Measurements from ENCODE around the gene CCNL2. TPM values are rescaled to one million over a fixed set of nuclear protein-coding genes. Genes with fewer than 3 reads are reported as not detected.

The CCNL2 gene
- total and polyA plus RNA-seq, 4 donors = 148 to 303 (median 196) TPM

DNA sequence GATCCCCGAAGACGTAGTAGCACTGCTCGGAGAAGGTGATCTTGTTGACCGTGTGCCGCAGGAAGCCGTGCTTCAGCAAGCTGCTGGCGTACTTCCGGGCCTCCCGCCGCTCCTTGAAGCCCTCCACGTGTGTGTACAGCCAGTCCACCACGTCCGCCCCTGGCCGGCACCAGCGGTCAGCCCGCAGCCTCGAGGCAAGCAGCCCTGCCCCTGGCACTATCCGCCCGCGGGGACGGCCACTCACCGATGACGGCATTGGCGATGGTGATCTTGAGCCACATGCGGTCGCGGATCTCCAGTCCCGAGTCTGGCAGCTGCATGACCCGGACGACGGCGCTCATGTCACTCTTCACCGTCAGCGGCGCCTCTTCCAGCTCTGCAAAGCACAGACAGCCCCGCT lies 60.9 kb downstream of the CCNL2 start:
- no peaks in the 10 kb centered on the region for H3K9me3 ChIP-seq (ENCODE audit: control insufficient read depth, insufficient read depth, low read length)
- H3K27me3 ChIP-seq (ENCODE audit: control insufficient read depth, insufficient read depth, low read length) = no peaks in the 10 kb centered on the region
- no peak for DNase-seq (ENCODE audit: low read depth in 4 of 6, low spot score in 6 of 6)
- no peak overlapping the region for H3K27ac ChIP-seq (ENCODE audit: low read depth, low read length)
- WGBS (ENCODE audit: insufficient coverage) = 92% methylated on average over 36 of the region's 36 CpGs
- peaks cover 100% of the 10 kb centered on the region for H3K36me3 ChIP-seq (ENCODE audit: control insufficient read depth, insufficient read depth, low read length)
- no peaks in the 10 kb centered on the region for H3K4me1 ChIP-seq (ENCODE audit: control insufficient read depth, insufficient read depth, low read length)
- no peak overlapping the region for H3K4me3 ChIP-seq (ENCODE audit: low read depth, low read length)

GRCh38 chr1:1337793-1338147 lies 61.4 kb downstream of the CCNL2 start:
- H3K4me3 ChIP-seq (ENCODE audit: low read depth, low read length) = no peak overlapping the region
- no peak for DNase-seq (ENCODE audit: low read depth in 4 of 6, low spot score in 6 of 6)
- no peaks in the 10 kb centered on the region for H3K9me3 ChIP-seq (ENCODE audit: control insufficient read depth, insufficient read depth, low read length)
- H3K27me3 ChIP-seq (ENCODE audit: control insufficient read depth, insufficient read depth, low read length) = no peaks in the 10 kb centered on the region
- no peak overlapping the region for H3K27ac ChIP-seq (ENCODE audit: low read depth, low read length)
- H3K4me1 ChIP-seq (ENCODE audit: control insufficient read depth, insufficient read depth, low read length) = no peaks in the 10 kb centered on the region
- 84% methylated on average over 18 of the region's 18 CpGs for WGBS (ENCODE audit: insufficient coverage)
- H3K36me3 ChIP-seq (ENCODE audit: control insufficient read depth, insufficient read depth, low read length) = peaks cover 100% of the 10 kb centered on the region

DNA sequence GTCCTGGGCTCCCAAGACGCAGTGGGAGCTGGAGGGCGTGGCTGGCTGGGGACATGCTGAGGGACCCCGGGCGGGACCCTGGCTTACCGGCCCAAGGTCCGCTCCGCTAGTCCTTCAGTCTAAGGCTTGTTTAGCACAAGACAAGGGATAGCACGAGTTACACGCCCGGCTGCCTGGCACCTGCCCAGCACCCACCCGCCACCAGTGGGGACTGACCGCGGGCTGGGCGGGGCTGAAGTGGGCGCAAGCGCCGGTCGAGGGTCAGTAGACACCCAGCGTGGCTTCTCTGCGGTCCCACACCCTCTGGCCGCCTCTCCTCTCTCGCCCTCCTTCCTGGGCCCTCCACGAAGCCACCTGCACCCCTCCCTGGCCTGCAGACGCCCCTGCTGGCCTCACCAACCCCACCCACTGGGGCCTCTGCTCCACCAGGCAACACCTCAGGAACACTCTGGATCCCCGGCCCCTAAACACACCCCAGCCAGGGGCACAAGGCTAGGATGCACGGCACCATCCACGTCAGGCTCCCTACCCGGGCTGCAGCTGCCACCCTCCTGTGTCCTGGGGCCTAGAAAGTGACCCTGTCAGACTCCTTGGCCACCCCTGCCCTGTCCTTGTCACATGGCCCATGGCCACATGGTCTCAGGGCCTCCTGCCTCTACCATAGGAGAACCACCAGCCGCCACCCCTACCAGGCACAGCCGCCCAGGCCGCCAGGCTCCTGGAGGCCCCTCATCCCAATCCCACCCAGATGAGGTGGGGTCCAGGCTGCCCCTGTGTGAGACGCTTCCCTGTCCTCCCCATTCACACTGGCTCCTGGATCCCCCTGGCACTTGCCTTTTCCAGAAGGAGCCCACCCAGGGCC lies 62.0 kb downstream of the CCNL2 start:
- H3K36me3 ChIP-seq (ENCODE audit: control insufficient read depth, insufficient read depth, low read length) = peaks cover 100% of the 10 kb centered on the region
- H3K27me3 ChIP-seq (ENCODE audit: control insufficient read depth, insufficient read depth, low read length) = no peaks in the 10 kb centered on the region
- H3K4me1 ChIP-seq (ENCODE audit: control insufficient read depth, insufficient read depth, low read length) = no peaks in the 10 kb centered on the region
- no peaks in the 10 kb centered on the region for H3K9me3 ChIP-seq (ENCODE audit: control insufficient read depth, insufficient read depth, low read length)
- WGBS (ENCODE audit: insufficient coverage) = 95% methylated on average over 31 of the region's 32 CpGs
- no peak overlapping the region for H3K4me3 ChIP-seq (ENCODE audit: low read depth, low read length)
- no peak overlapping the region for H3K27ac ChIP-seq (ENCODE audit: low read depth, low read length)
- DNase-seq (ENCODE audit: low read depth in 4 of 6, low spot score in 6 of 6) = no peak

GRCh38 chr1:1336446-1336845 lies 62.7 kb downstream of the CCNL2 start:
- Histone ChIP-seq H3K36me3 (ENCODE audit: control insufficient read depth, insufficient read depth, low read length) (peaks cover 94% of the 10 kb centered on the region), H3K9me3 (ENCODE audit: control insufficient read depth, insufficient read depth, low read length) (no peaks in the 10 kb centered on the region), H3K4me1 (ENCODE audit: control insufficient read depth, insufficient read depth, low read length) (peaks cover 1% of the 10 kb centered on the region), H3K27ac (ENCODE audit: low read depth, low read length) (no peak overlapping the region), H3K4me3 (ENCODE audit: low read depth, low read length) (no peak overlapping the region), H3K27me3 (ENCODE audit: control insufficient read depth, insufficient read depth, low read length) (no peaks in the 10 kb centered on the region)
- no peak for DNase-seq (ENCODE audit: low read depth in 4 of 6, low spot score in 6 of 6)
- WGBS (ENCODE audit: insufficient coverage) = 89% methylated on average over 25 of the region's 26 CpGs

DNA sequence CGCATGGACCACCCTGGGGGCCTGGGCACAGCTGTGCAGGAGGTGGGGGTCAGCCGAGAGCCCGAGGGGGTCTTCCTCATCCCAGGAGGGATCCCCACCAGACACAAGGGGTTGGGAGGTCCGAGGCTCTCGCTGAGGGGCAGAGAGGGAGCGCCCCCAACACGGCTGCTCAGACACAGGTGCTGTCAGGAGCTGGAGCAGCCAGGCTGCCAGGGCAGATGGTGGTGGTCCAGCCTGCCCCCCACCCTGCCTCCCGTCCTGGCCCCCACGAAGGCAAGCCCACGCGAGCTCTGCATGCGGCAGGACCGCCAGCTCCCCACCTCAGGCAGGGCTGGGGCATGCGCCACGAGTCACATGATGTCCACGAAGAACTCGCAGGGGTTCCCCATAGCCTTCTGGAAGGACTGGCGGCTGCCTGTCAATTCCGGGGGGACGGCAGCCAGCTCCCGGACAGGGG lies 63.3 kb downstream of the CCNL2 start:
- no peak overlapping the region for H3K27ac ChIP-seq (ENCODE audit: low read depth, low read length)
- H3K4me1 ChIP-seq (ENCODE audit: control insufficient read depth, insufficient read depth, low read length) = peaks cover 7% of the 10 kb centered on the region
- H3K27me3 ChIP-seq (ENCODE audit: control insufficient read depth, insufficient read depth, low read length) = no peaks in the 10 kb centered on the region
- DNase-seq (ENCODE audit: low read depth in 4 of 6, low spot score in 6 of 6) = no peak
- 83% methylated on average over 18 of the region's 21 CpGs for WGBS (ENCODE audit: insufficient coverage)
- H3K36me3 ChIP-seq (ENCODE audit: control insufficient read depth, insufficient read depth, low read length) = peaks cover 94% of the 10 kb centered on the region
- no peaks in the 10 kb centered on the region for H3K9me3 ChIP-seq (ENCODE audit: control insufficient read depth, insufficient read depth, low read length)
- no peak overlapping the region for H3K4me3 ChIP-seq (ENCODE audit: low read depth, low read length)

Other genes starting within 250 kb of the CCNL2 start
- 1 to 10 TPM in 1 of 2 donors, under 1 TPM in 1; 0.79 to 2.1 TPM for gene TTLL10, start 225.5 kb downstream of the CCNL2 start, total RNA-seq
- 1 to 10 TPM; 1.2 to 1.3 TPM for gene TTLL10, start 225.5 kb downstream of the CCNL2 start, polyA plus RNA-seq (ENCODE audit: insufficient read length in 2 of 2)
- gene TNFRSF18, start 192.7 kb downstream of the CCNL2 start, total RNA-seq = under 1 TPM; 0.20 to 0.22 TPM
- under 1 TPM; 0.36 to 0.68 TPM for gene TNFRSF18, start 192.7 kb downstream of the CCNL2 start, polyA plus RNA-seq (ENCODE audit: insufficient read length in 2 of 2)
- 1 to 10 TPM in 1 of 2 donors, under 1 TPM in 1; 0.20 to 1.5 TPM for gene TNFRSF4, start 185.2 kb downstream of the CCNL2 start, total RNA-seq
- 1 to 10 TPM; 1.0 to 1.2 TPM for gene TNFRSF4, start 185.2 kb downstream of the CCNL2 start, polyA plus RNA-seq (ENCODE audit: insufficient read length in 2 of 2)
- gene SDF4, start 167.3 kb downstream of the CCNL2 start, total RNA-seq = 10 to 100 TPM; 31.0 to 86.7 TPM
- 100 to 1,000 TPM; 125 to 160 TPM for gene SDF4, start 167.3 kb downstream of the CCNL2 start, polyA plus RNA-seq (ENCODE audit: insufficient read length in 2 of 2)
- gene B3GALT6, start 167.1 kb downstream of the CCNL2 start, total RNA-seq = 10 to 100 TPM; 11.5 to 30.4 TPM
- gene B3GALT6, start 167.1 kb downstream of the CCNL2 start, polyA plus RNA-seq (ENCODE audit: insufficient read length in 2 of 2) = 10 to 100 TPM; 39.7 to 40.1 TPM
- 10 to 100 TPM in 1 of 2 donors, 1 to 10 TPM in 1; 2.7 to 10.4 TPM for gene C1QTNF12, start 152.6 kb downstream of the CCNL2 start, total RNA-seq
- 1 to 10 TPM; 1.4 to 5.7 TPM for gene C1QTNF12, start 152.6 kb downstream of the CCNL2 start, polyA plus RNA-seq (ENCODE audit: insufficient read length in 2 of 2)
- 10 to 100 TPM; 26.4 to 42.4 TPM for gene UBE2J2, start 125.5 kb downstream of the CCNL2 start, total RNA-seq
- 10 to 100 TPM; 65.6 to 82.9 TPM for gene UBE2J2, start 125.5 kb downstream of the CCNL2 start, polyA plus RNA-seq (ENCODE audit: insufficient read length in 2 of 2)
- 10 to 100 TPM in 1 of 2 donors, 1 to 10 TPM in 1; 2.2 to 10.3 TPM for gene SCNN1D, start 118.9 kb downstream of the CCNL2 start, total RNA-seq
- gene SCNN1D, start 118.9 kb downstream of the CCNL2 start, polyA plus RNA-seq (ENCODE audit: insufficient read length in 2 of 2) = 10 to 100 TPM; 16.8 to 24.5 TPM
- gene ACAP3, start 91.4 kb downstream of the CCNL2 start, total RNA-seq = 10 to 100 TPM; 58.7 to 70.6 TPM
- gene ACAP3, start 91.4 kb downstream of the CCNL2 start, polyA plus RNA-seq (ENCODE audit: insufficient read length in 2 of 2) = 100 to 1,000 TPM; 222 to 265 TPM
- 10 to 100 TPM in 1 of 2 donors, 1 to 10 TPM in 1; 6.2 to 14.2 TPM for gene PUSL1, start 90.7 kb downstream of the CCNL2 start, total RNA-seq
- 10 to 100 TPM; 16.0 to 17.7 TPM for gene PUSL1, start 90.7 kb downstream of the CCNL2 start, polyA plus RNA-seq (ENCODE audit: insufficient read length in 2 of 2)
- gene INTS11, start 74.7 kb downstream of the CCNL2 start, total RNA-seq = 10 to 100 TPM; 39.8 to 82.5 TPM
- 100 to 1,000 TPM; 146 to 206 TPM for gene INTS11, start 74.7 kb downstream of the CCNL2 start, polyA plus RNA-seq (ENCODE audit: insufficient read length in 2 of 2)
- 10 to 100 TPM in 1 of 2 donors, 1 to 10 TPM in 1; 9.6 to 18.8 TPM for gene CPTP, start 74.5 kb downstream of the CCNL2 start, total RNA-seq
- 10 to 100 TPM; 31.8 to 32.0 TPM for gene CPTP, start 74.5 kb downstream of the CCNL2 start, polyA plus RNA-seq (ENCODE audit: insufficient read length in 2 of 2)
- under 1 TPM; 0.10 to 0.44 TPM for gene TAS1R3, start 68.1 kb downstream of the CCNL2 start, total RNA-seq
- gene TAS1R3, start 68.1 kb downstream of the CCNL2 start, polyA plus RNA-seq (ENCODE audit: insufficient read length in 2 of 2) = under 1 TPM; 0.86 to 0.98 TPM
- gene DVL1, start 49.9 kb downstream of the CCNL2 start, total RNA-seq = 10 to 100 TPM; 35.7 to 68.7 TPM
- 10 to 100 TPM; 82.7 to 87.1 TPM for gene DVL1, start 49.9 kb downstream of the CCNL2 start, polyA plus RNA-seq (ENCODE audit: insufficient read length in 2 of 2)
- gene MXRA8, start 40.8 kb downstream of the CCNL2 start, total RNA-seq = 100 to 1,000 TPM in 1 of 2 donors, 10 to 100 TPM in 1; 40.6 to 212 TPM
- gene MXRA8, start 40.8 kb downstream of the CCNL2 start, polyA plus RNA-seq (ENCODE audit: insufficient read length in 2 of 2) = 100 to 1,000 TPM in 1 of 2 donors, 10 to 100 TPM in 1; 48.1 to 106 TPM
- 100 to 1,000 TPM in 1 of 2 donors, 10 to 100 TPM in 1; 41.4 to 105 TPM for gene AURKAIP1, start 24.1 kb downstream of the CCNL2 start, total RNA-seq
- gene AURKAIP1, start 24.1 kb downstream of the CCNL2 start, polyA plus RNA-seq (ENCODE audit: insufficient read length in 2 of 2) = 100 to 1,000 TPM; 124 to 130 TPM
- gene MRPL20, start 8.0 kb upstream of the CCNL2 start, total RNA-seq = 100 to 1,000 TPM in 1 of 2 donors, 10 to 100 TPM in 1; 56.9 to 117 TPM
- 100 to 1,000 TPM; 108 to 119 TPM for gene MRPL20, start 8.0 kb upstream of the CCNL2 start, polyA plus RNA-seq (ENCODE audit: insufficient read length in 2 of 2)
- 1 to 10 TPM; 1.8 to 6.7 TPM for gene ANKRD65, start 21.9 kb upstream of the CCNL2 start, total RNA-seq
- gene ANKRD65, start 21.9 kb upstream of the CCNL2 start, polyA plus RNA-seq (ENCODE audit: insufficient read length in 2 of 2) = 10 to 100 TPM; 10.6 to 10.8 TPM
- 10 to 100 TPM; 11.4 to 34.5 TPM for gene VWA1, start 36.4 kb upstream of the CCNL2 start, total RNA-seq
- 10 to 100 TPM; 53.0 to 67.0 TPM for gene VWA1, start 36.4 kb upstream of the CCNL2 start, polyA plus RNA-seq (ENCODE audit: insufficient read length in 2 of 2)
- under 1 TPM; 0.10 to 0.72 TPM for gene ATAD3C, start 50.4 kb upstream of the CCNL2 start, total RNA-seq
- gene ATAD3C, start 50.4 kb upstream of the CCNL2 start, polyA plus RNA-seq (ENCODE audit: insufficient read length in 2 of 2) = 1 to 10 TPM in 1 of 2 donors, under 1 TPM in 1; 0.68 to 2.3 TPM
- gene ATAD3B, start 72.4 kb upstream of the CCNL2 start, total RNA-seq = 10 to 100 TPM in 1 of 2 donors, 1 to 10 TPM in 1; 9.8 to 19.7 TPM
- 10 to 100 TPM; 18.4 to 37.8 TPM for gene ATAD3B, start 72.4 kb upstream of the CCNL2 start, polyA plus RNA-seq (ENCODE audit: insufficient read length in 2 of 2)
- 10 to 100 TPM in 1 of 2 donors, 1 to 10 TPM in 1; 9.0 to 22.0 TPM for gene ATAD3A, start 112.8 kb upstream of the CCNL2 start, total RNA-seq
- gene ATAD3A, start 112.8 kb upstream of the CCNL2 start, polyA plus RNA-seq (ENCODE audit: insufficient read length in 2 of 2) = 10 to 100 TPM; 33.0 to 45.7 TPM
- gene TMEM240, start 141.3 kb upstream of the CCNL2 start, total RNA-seq = 10 to 100 TPM; 10.2 to 12.3 TPM
- 10 to 100 TPM; 43.5 to 47.7 TPM for gene TMEM240, start 141.3 kb upstream of the CCNL2 start, polyA plus RNA-seq (ENCODE audit: insufficient read length in 2 of 2)
- 10 to 100 TPM; 42.1 to 54.3 TPM for gene SSU72, start 175.5 kb upstream of the CCNL2 start, total RNA-seq
- gene SSU72, start 175.5 kb upstream of the CCNL2 start, polyA plus RNA-seq (ENCODE audit: insufficient read length in 2 of 2) = 100 to 1,000 TPM; 112 to 121 TPM
- gene FNDC10, start 200.8 kb upstream of the CCNL2 start, total RNA-seq = 1 to 10 TPM; 4.8 to 6.0 TPM
- gene FNDC10, start 200.8 kb upstream of the CCNL2 start, polyA plus RNA-seq (ENCODE audit: insufficient read length in 2 of 2) = 10 to 100 TPM; 43.6 to 44.0 TPM
- 10 to 100 TPM; 27.0 to 72.2 TPM for gene MIB2, start 216.2 kb upstream of the CCNL2 start, total RNA-seq
- gene MIB2, start 216.2 kb upstream of the CCNL2 start, polyA plus RNA-seq (ENCODE audit: insufficient read length in 2 of 2) = 100 to 1,000 TPM in 1 of 2 donors, 10 to 100 TPM in 1; 83.3 to 100 TPM
- gene MMP23B, start 232.8 kb upstream of the CCNL2 start, total RNA-seq = 10 to 100 TPM in 1 of 2 donors, 1 to 10 TPM in 1; 5.9 to 13.2 TPM
- 1 to 10 TPM; 2.6 to 8.5 TPM for gene MMP23B, start 232.8 kb upstream of the CCNL2 start, polyA plus RNA-seq (ENCODE audit: insufficient read length in 2 of 2)